BJ (cell line): ENCODE measurements around the gene SPTY2D1. TPM values are rescaled to one million over a fixed set of nuclear protein-coding genes. Genes with fewer than 3 reads are reported as not detected.
"Not testable (repeated sequence)": the region's sequence is repeated elsewhere in the genome, so short reads cannot be mapped to it uniquely, and the experiment has no call there.

ENCODE experiments used
- CTCF ChIA-PET: fragments of 350-600 bp; formaldehyde crosslinking; extraction: SDS; loops from one replicate; lab custom pipeline; 2021; ENCODE audit warnings: antibody characterized with exemption, inconsistent platforms; lab: Yijun Ruan, JAX
- POLR2A ChIA-PET: fragments of 300-600 bp; sonication (Branson Sonifier 250); formaldehyde crosslinking; extraction: SDS; loops from one replicate; lab custom pipeline; 2021; ENCODE audit warnings: antibody characterized with exemption; lab: Charles Lee
- DNase-seq: peaks from one replicate; pipeline ENCODE4 v3.0.0-alpha.2; 2011; ENCODE audit warnings: low read depth
- H3K27me3 ChIP-seq: 2 replicates; pipeline ENCODE4 v1.6.0; 2011; ENCODE audit warnings: low read length; ENCODE audit not compliant: control insufficient read depth, insufficient read depth
- H3K36me3 ChIP-seq: 2 replicates; pipeline ENCODE4 v1.5.1; 2011; ENCODE audit warnings: low read length; ENCODE audit not compliant: control insufficient read depth, insufficient read depth
- H3K4me3 ChIP-seq: 2 replicates; pipeline ENCODE4 v1.5.1; 2011; ENCODE audit warnings: low read depth, mild to moderate bottlenecking, control low read depth, low read length
- polyA plus RNA-seq: library from polyadenylated mRNA; depleted of rRNA; stranded (reverse); fragments of >200 nt; gene quantifications from 2 replicates; pipeline ENCODE4 v1.2.3, GENCODE V29; 2011
- TF ChIP-seq, protein P1 (sequence below): IDR thresholded peaks from 2 replicates; pipeline ENCODE4 v1.5.1; 2011; ENCODE audit warnings: low read depth, mild to moderate bottlenecking, control low read depth, inconsistent platforms, low read length, moderate library complexity; ENCODE audit not compliant: insufficient read depth

SPTY2D1 gene
- polyA plus RNA-seq, 1 experiment, result 12.4 TPM

DNA sequence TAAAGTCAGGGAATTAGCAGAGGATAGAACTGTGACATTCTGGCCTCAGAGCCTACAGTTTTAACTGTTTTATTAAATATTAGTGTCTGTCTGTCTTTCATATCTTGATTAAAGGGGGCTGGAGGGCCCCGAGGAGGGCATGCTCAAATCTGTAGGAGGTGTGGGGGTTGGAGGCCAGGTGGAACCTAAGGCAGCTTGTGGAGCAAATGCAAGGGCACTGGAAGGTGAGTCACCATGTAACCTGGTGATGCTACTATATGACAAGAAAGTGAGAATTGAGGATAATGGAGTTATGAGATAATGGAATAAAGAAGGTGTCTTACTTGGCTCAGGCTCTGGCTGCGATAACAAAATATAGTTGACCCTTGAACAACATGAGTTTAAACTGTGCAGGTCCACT, 37.1 kb upstream of the SPTY2D1 start:
- ChIA-PET POLR2A (no interaction called here), CTCF (no interaction called here)
- no peaks in the 10 kb centered on the region for H3K27me3 ChIP-seq
- no peaks in the 10 kb centered on the region for H3K36me3 ChIP-seq
- DNase-seq, result no peak
- H3K4me3 ChIP-seq, result no peak overlapping the region
- TF ChIP-seq, protein P1, sequence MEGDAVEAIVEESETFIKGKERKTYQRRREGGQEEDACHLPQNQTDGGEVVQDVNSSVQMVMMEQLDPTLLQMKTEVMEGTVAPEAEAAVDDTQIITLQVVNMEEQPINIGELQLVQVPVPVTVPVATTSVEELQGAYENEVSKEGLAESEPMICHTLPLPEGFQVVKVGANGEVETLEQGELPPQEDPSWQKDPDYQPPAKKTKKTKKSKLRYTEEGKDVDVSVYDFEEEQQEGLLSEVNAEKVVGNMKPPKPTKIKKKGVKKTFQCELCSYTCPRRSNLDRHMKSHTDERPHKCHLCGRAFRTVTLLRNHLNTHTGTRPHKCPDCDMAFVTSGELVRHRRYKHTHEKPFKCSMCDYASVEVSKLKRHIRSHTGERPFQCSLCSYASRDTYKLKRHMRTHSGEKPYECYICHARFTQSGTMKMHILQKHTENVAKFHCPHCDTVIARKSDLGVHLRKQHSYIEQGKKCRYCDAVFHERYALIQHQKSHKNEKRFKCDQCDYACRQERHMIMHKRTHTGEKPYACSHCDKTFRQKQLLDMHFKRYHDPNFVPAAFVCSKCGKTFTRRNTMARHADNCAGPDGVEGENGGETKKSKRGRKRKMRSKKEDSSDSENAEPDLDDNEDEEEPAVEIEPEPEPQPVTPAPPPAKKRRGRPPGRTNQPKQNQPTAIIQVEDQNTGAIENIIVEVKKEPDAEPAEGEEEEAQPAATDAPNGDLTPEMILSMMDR, result no peak

DNA sequence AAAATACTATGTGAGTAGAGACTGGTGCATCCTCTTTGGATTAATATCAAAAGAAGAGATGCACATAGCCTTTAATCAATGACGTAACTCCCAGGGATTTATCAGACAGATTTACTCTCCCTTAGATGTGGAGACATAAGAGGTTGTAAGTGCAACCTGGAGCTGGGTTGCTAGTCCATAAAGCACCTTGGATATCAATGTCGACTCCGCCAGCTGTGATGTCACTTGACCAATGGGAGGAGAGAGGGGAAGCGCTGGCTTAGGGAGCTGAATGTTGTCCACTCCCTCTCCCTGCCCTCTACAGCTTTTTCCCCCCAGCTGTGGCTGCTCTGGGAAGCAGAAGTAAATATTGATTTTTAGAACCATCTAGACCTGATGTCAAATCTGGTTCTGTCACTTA, 35.6 kb upstream of the SPTY2D1 start:
- TF ChIP-seq, protein P1, result no peak
- DNase-seq, result no peak
- POLR2A ChIA-PET, result no interaction called here
- CTCF ChIA-PET, result interaction anchor here (0.8 kb wide), 1 partner anchor 52 kb away, joined by 4 read pairs; no protein-coding TSS in a partner anchor
- no peaks in the 10 kb centered on the region for H3K27me3 ChIP-seq
- H3K36me3 ChIP-seq, result no peaks in the 10 kb centered on the region
- no peak overlapping the region for H3K4me3 ChIP-seq

GRCh38 chr11:18669219-18669596, 35.1 kb upstream of the SPTY2D1 start:
- ChIA-PET POLR2A (no interaction called here), CTCF (interaction anchor here (0.8 kb wide), 1 partner anchor 53 kb away, joined by 4 read pairs; no protein-coding TSS in a partner anchor)
- Histone ChIP-seq H3K36me3 (no peaks in the 10 kb centered on the region), H3K27me3 (no peaks in the 10 kb centered on the region), H3K4me3 (no peak overlapping the region)
- TF ChIP-seq, protein P1, result no peak
- no peak for DNase-seq

DNA sequence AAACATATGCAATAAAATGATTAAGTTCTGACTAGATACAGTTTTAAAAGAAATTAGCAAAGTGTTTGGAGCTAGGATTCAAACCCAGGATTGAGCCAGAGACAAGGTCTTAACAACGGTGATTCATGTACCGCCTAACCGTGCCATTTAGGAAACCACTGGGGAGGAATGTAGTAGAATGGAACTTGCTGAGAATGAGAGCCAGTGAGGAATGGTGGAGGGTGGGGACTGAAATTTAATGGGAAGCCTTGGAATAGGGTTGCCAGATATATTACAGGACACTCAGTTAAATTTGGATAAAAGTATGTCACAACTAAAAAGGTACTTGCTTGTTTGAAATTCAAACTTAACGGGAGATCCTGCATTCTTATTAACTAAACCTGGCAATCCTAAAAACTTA, 34.0 kb upstream of the SPTY2D1 start:
- ChIA-PET CTCF (interaction anchor here (1.1 kb wide), 1 partner anchor 8 kb away, joined by 3 read pairs; no protein-coding TSS in a partner anchor), POLR2A (no interaction called here)
- no peaks in the 10 kb centered on the region for H3K36me3 ChIP-seq
- H3K4me3 ChIP-seq, result no peak overlapping the region
- no peak for DNase-seq
- H3K27me3 ChIP-seq, result no peaks in the 10 kb centered on the region
- TF ChIP-seq, protein P1, result no peak

DNA sequence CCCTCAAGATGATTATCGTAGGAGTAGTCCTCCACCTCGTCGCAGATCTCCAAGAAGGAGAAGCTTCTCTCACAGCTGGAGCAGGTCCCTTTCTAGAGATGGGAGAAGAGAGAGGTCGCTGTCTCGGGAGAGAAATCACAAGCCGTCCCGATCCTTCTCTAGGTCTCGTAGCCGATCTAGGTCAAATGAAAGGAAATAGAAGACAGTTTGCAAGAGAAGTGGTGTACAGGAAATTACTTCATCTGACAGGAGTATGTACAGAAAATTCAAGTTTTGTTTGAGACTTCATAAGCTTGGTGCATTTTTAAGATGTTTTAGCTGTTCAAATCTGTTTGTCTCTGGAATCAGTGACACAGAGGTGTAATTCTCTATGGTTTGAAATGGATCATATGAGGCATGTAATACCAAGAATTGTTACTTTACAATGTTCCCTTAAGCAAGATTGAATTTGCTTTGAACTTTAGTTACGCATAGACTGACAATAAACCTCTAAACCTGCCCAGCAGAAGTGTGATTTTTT, 31.3 kb upstream of the SPTY2D1 start:
- H3K27me3 ChIP-seq, H3K4me3 ChIP-seq, CTCF ChIA-PET, DNase-seq, H3K36me3 ChIP-seq, POLR2A ChIA-PET: not testable (repeated sequence)

GRCh38 chr11:18657673-18658072, 23.5 kb upstream of the SPTY2D1 start:
- POLR2A ChIA-PET, result no interaction called here
- no peak overlapping the region for H3K4me3 ChIP-seq
- CTCF ChIA-PET, result no interaction called here
- no peaks in the 10 kb centered on the region for H3K27me3 ChIP-seq
- no peaks in the 10 kb centered on the region for H3K36me3 ChIP-seq
- DNase-seq, result no peak
- TF ChIP-seq, protein P1, result no peak
